COLO829 (cell line): Measurements from ENCODE around the gene BRK1.
"Not testable (repeated sequence)": the region's sequence is repeated elsewhere in the genome, so short reads cannot be mapped to it uniquely, and the experiment has no call there.

ENCODE experiments used
- DNase-seq: peaks from one replicate; pipeline ENCODE4 v3.0.0; 2012; ENCODE audit warnings: low spot score

Gene BRK1

DNA sequence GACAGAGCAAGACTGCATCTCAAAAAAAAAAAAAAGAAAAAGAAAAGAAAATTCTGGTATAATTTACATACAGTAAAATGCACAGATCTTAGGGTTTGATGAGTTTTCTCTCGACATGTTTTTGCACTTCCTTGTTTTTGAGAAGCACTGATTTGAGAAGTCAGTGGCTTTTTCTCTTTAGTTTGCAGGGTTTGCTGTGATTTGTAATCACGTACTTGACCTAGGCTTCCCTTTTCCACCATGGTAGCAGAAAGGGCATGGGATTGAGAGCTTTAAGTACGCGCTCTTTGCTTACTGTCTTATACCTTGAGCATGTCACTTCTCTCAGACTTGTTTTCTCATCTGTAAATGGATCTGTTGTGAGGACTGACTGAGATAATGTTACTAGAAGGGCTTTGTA lies 30.2 kb downstream of the BRK1 start:
- no peak for DNase-seq

- no peak for DNase-seq
These were observed 33.8 kb downstream of the BRK1 start for GRCh38 chr3:10149226-10149625.

- DNase-seq: no peak
These were observed 35.5 kb downstream of the BRK1 start for GRCh38 chr3:10150987-10151386.

DNA sequence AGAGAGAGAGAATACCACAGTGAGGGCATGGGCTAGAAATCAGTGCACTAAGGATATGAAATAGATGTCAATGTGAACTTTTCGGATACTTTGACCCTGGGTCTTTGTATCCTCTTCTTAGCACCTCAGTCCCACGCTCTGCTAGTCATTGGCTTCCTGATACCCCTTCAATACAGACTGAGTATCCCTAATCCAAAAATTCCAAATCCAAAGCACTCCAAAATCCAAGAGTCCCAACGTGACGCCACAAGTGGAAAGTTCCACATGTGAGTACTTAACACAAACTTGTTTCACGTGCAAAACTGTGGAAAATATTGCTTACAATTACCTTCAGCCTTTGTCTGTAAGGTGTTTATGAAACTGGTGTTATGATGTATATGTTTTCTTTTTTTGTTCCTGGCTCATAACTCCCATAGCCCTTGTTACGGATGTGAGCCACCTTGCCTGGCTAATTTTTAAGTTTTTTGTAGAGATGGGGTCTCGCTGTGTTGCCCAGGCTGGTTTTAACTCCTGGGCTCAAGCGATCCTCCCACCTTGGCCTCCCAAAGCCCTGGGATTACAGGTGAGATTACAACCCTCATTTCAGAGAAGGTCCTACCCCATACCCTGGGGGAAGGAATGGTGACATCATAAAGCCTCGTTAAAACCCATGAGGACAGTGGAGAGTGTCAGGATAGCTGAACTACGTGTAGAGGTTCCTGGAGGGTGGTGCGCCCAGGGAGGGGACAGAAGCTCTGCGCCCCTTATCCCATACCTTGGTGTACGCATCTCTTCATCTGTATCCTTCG lies 39.1 kb downstream of the BRK1 start:
- no peak for DNase-seq

- no peak for DNase-seq
These were observed 39.6 kb downstream of the BRK1 start for GRCh38 chr3:10155123-10155472.

DNA sequence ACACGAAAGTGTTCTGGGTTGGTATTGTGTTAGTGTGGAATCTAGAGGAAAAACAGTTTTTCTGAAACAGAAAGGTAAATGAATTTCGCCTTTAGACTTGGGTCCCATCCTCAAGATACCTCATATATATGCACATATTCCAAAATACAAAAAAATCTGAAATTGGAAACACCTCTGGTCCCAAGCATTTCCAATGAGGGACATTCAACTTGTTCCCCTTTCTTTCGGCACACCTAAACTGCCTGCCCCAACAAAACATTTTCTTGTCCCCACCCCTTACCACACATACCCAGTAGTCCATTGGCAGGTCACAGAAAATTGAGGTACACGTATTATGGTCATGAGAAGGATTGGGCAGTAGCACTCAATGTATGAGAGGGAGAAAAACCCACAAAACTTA lies 40.2 kb downstream of the BRK1 start:
- DNase-seq: no peak

- DNase-seq: no peak
These were observed 41.6 kb downstream of the BRK1 start for GRCh38 chr3:10157031-10157430.

DNA sequence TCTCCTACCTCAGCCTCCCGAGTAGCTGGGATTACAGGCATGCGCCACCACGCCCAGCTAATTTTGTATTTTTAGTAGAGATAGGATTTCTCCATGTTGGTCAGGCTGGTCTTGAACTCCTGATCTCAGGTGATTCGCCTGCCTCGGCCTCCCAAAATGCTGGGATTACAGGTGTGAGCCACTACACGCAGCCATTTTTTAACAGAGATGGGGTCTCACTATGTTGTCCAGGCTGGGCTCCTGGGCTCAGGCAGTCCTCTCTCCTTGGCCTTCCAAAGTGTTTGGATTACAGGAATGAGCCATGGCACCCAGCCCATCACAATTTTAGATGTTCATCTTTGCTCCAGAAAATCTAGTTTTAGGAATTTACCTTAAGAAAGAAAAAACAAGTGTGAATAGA lies 43.1 kb downstream of the BRK1 start:
- not testable (repeated sequence) for DNase-seq

DNA sequence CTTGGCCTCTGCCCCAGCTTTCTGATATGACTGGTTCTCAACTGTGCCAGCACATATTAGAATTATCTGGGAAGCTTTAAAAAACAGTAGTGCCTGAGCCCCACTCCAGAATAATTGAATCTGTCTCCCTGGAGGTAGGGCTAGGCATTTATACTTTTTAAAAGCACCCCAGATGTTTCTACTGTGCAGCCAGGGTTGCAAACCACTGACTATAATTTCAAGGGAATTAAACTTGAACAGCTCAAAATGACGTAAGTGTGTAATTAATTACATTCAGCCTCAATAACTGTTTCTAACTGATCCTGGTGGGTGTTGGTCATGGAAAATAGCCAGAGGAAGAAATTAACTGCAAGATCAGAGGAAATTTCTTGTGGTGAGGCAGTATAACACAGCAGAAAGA lies 44.9 kb downstream of the BRK1 start:
- no peak for DNase-seq

- DNase-seq: no peak
These were observed 45.5 kb downstream of the BRK1 start for GRCh38 chr3:10160925-10161324.

DNA sequence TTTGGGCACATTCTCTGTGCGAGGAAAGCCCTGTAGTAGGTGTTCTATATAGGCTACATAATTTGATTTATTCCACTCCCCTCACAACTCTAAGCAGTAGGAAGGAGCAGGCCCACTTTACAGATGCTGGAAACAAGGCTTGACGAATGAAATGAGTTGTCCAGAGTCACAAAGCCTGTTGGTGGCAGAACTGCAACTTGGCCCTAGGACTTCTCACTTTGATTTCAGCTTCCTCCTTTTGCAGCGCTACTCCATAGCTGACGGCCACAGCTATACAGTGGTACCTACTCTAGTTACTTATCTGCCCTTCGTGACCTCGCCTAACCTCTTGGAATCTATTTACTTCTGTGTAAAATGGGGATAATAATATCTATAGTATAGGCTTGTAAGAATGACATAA lies 46.7 kb downstream of the BRK1 start:
- DNase-seq: no peak

DNA sequence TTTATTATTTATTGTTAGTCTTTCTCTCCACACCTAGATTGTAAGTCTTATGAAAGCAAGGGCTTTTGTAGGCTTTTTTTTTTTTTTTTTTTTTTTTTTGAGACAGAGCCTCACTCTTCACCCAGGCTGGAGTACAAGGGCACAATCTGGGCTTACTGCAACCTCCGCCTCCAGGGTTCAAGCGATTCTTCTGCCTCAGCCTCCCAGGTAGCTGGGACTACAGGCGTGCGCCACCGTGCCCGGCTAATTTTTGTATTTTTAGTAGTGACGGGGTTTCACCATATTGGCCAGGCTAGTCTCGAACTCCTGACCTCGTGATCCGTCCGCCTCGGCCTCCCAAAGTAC lies 48.7 kb downstream of the BRK1 start:
- not testable (repeated sequence) for DNase-seq

DNA sequence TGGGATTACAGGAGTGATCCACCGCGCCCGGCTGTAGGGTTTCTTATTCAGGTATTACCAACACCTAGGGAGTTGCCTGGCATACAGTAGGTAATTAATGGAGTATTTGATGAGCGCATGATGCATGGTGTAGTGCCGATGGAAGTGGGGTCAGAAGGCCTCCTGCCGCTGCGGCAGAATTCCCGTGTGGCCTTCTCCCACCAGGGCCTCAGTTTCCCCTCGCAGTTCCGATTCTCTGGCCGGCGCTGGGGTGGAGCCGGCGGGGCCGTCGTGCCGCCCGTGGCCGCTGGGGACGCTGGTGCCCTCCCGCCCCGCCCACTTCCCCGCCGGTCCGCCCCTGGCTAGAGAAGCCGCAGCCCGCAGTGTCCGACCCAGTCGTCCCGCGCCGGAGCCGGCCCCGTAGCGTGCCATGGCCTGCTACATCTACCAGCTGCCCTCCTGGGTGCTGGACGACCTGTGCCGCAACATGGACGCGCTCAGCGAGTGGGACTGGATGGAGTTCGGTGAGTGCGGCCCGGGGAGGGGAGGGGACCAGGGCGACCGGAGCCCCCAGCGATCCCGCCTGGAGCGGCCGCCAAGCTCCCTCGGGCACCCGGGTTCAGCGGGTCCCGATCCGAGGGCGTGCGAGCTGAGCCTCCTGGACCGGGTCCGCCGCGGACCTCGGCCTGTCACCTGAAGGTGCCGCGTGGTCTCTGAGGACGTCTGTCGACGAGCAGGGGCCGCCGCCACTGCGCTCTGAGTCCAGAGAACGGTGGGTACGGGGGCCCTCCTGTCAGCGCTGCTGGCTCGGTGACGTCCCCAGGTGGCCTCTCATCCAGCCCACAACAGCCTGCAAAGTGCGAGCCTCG lies 49.3 kb downstream of the BRK1 start, which contains the start of gene IRAK2:
IRAK2 (plus strand) TSS at position 374 of the 848 bp plus-strand sequence; CDS start at position 410, 36 bp downstream.
- DNase-seq: peak; percentile 32

GRCh38 chr3:10166213-10166604 lies 50.7 kb downstream of the BRK1 start:
- DNase-seq: no peak

DNA sequence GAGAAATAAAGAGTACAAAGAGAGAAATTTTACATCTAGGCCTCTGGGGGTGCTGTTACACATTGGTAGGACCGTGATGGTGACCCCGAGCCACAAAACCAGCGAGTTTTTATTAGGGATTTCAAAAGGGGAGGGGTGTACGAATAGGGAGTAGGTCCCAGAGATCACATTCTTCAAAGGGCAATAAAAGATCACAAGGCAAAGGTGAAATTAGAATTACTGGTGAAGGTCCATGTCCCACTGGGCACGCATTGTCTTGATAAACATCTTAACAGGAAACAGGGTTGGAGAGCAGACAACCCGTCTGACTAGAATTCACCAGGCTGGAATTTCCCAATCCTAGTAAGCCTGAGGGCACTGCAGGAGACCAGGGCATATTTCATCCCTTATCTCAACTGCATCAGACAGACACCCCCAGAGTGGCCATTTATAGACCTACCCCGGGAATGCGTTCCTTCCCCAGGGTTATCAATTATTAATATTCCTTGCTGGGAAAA lies 53.6 kb downstream of the BRK1 start:
- no peak for DNase-seq

DNA sequence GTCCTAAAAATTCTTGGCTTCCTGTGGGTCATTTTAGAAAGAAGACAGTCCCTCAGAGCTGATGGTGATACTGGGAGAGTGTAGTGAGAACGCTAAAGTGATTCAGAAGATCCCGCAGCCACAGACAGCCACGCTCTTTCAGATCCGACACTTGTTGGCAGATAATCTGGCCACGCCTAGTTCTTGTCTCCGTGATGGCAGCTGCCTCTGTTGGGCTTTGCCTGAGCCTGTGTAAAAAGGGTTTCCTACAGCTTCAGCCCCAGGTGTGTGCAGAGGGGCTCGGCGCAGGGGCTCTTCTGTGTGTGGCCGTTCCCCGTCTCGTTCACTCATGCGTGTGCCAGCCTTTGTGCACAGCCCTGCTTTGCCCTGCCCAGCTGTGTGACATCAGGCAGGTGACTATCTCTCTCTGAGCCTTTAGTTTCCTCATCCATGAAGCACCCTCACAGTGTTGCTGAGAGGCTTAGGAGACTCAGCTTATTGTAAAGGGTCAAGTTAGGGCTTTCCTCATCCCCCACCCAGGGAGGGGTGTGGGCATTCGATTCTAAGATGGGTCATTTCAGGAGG lies 55.5 kb downstream of the BRK1 start:
- DNase-seq: no peak

GRCh38 chr3:10173095-10173925 lies 57.8 kb downstream of the BRK1 start:
- DNase-seq: no peak

- DNase-seq: no peak
These were observed 58.5 kb downstream of the BRK1 start for GRCh38 chr3:10173926-10174435.

- not testable (repeated sequence) for DNase-seq
These were observed 59.9 kb downstream of the BRK1 start for GRCh38 chr3:10175334-10175733.

DNA sequence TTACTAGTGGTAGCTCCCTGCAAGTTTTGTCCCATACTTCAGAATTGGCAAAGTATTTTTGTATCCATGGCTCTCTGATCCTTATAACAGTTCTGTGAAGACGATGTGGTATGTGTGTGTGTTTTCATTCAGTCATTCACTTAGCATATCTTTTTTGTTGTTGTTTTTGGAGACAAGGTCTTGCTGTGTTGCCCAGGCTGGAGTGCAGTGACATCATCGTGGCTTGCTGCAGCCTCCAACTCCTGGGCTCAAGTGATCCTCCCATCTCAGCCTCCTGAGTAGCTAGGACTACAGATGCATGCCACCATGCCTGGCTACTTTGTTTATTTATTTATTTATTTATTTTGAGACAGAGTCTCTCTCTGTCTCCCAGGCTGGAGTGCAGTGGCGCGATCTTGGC lies 60.7 kb downstream of the BRK1 start:
- not testable (repeated sequence) for DNase-seq
